HG03571 (cell line): ENCODE data around the gene CFDP1.
A peak's percentile ranks its signal among the peaks of the same experiment; 100 is the strongest.

Experiments used
- ATAC-seq: cut with Tn5 transposase; IDR thresholded peaks from one replicate; pipeline ENCODE4 v1.9.1; 2021; ENCODE audit not compliant: unreplicated experiment

CFDP1 gene

GRCh38 chr16:75323933-75324332 lies 109.4 kb downstream of the CFDP1 start:
- no peak for ATAC-seq

- no peak for ATAC-seq
These were observed 110.1 kb downstream of the CFDP1 start for GRCh38 chr16:75323198-75323597.

- ATAC-seq, result no peak
These were observed 110.6 kb downstream of the CFDP1 start for GRCh38 chr16:75322740-75323139.

- ATAC-seq, result no peak
These were observed 112.9 kb downstream of the CFDP1 start for GRCh38 chr16:75320435-75320834.

- ATAC-seq, result peak; percentile 79
These were observed 113.5 kb downstream of the CFDP1 start for GRCh38 chr16:75319513-75320411.

GRCh38 chr16:75318737-75319136 lies 114.6 kb downstream of the CFDP1 start:
- no peak for ATAC-seq

GRCh38 chr16:75317532-75317931 lies 115.8 kb downstream of the CFDP1 start:
- no peak for ATAC-seq

- ATAC-seq, result no peak
These were observed 116.2 kb downstream of the CFDP1 start for GRCh38 chr16:75317101-75317522.

- no peak for ATAC-seq
These were observed 117.6 kb downstream of the CFDP1 start for GRCh38 chr16:75315539-75316306.

GRCh38 chr16:75312875-75313274 lies 120.4 kb downstream of the CFDP1 start:
- no peak for ATAC-seq

- ATAC-seq, result no peak
These were observed 121.8 kb downstream of the CFDP1 start for GRCh38 chr16:75311383-75311938.

- no peak for ATAC-seq
These were observed 122.8 kb downstream of the CFDP1 start for GRCh38 chr16:75310541-75310940.

GRCh38 chr16:75309899-75310430 lies 123.3 kb downstream of the CFDP1 start:
- no peak for ATAC-seq

GRCh38 chr16:75309156-75309555 lies 124.1 kb downstream of the CFDP1 start:
- ATAC-seq, result no peak

GRCh38 chr16:75308011-75308410 lies 125.3 kb downstream of the CFDP1 start:
- no peak for ATAC-seq

- ATAC-seq, result no peak
These were observed 125.8 kb downstream of the CFDP1 start for GRCh38 chr16:75307506-75307905.

- no peak for ATAC-seq
These were observed 127.1 kb downstream of the CFDP1 start for GRCh38 chr16:75306099-75306762.

- ATAC-seq, result peak; percentile 84
These were observed 127.8 kb downstream of the CFDP1 start for GRCh38 chr16:75305364-75306098.

- no peak for ATAC-seq
These were observed 128.6 kb downstream of the CFDP1 start for GRCh38 chr16:75304521-75305363.
